SK-N-SH (cell line): Measurements from ENCODE around the gene CLIC1.

Experiments
- EP300 ChIP-seq, 2 experiments: IDR thresholded peaks; 2 replicates each; pipeline versions ENCODE4 v1.4.0 to v1.6.1; 2012; ENCODE audit warnings: borderline replicate concordance in 1 of 2, low read depth in 1 of 2, low read length in 1 of 2
- EZH2phosphoT487 ChIP-seq: fragments of 200-600 bp; sonication (generic); IDR thresholded peaks from 2 replicates; pipeline ENCODE4 v1.6.1; 2017; ENCODE audit warnings: low read depth, mixed run types, mild to moderate bottlenecking, antibody characterized with exemption, moderate library complexity, borderline replicate concordance
- MEF2A ChIP-seq: IDR thresholded peaks from 2 replicates; pipeline ENCODE4 v1.4.0; 2012; ENCODE audit warnings: low read depth, borderline replicate concordance
- NFIC ChIP-seq: IDR thresholded peaks from 2 replicates; pipeline ENCODE4 v1.4.0; 2012; ENCODE audit warnings: borderline replicate concordance
- ZBTB33 ChIP-seq: IDR thresholded peaks from 2 replicates; pipeline ENCODE4 v1.4.0; 2012; ENCODE audit warnings: low read depth, borderline replicate concordance
- TF ChIP-seq, protein P1 (sequence below): fragments of 200-600 bp; sonication (generic); IDR thresholded peaks from 2 replicates; pipeline ENCODE4 v1.6.1; 2017; ENCODE audit warnings: antibody characterized with exemption, mild to moderate bottlenecking, moderate library complexity

DNA sequence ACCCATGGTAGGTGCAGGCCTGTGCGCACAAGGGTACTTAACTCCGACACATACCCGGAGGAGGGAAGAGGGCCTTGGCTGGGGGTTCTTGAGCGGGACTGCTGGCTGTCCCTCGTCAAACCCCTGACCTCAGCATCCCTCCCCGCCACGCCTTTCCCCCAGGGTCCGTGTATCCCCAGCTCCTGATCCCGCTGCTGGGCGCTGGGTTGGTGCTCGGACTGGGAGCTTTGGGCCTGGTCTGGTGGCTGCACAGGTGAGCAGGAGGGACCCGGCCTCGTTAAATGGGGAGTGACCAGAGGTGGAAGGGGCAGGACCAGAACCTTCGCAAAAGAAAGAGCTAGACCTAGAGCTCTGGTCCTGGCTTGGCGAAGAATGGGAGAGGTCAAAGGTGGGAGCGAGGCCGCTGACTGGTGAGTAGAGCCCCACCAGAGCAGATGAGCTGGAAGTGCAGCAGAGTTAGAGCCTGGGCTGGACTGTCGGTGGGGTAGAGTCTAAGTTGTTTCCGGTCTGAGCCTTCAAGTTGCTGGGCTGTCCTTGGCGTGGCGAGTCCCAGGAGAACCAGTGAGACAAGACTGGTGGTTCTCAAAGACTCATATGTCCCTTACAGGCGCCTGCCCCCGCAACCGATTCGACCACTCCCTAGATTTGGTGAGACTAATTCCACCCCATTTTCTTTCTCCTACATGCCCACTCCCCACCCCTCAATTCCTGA is 12.2 kb downstream of the CLIC1 start:
- TF ChIP-seq ZBTB33 (no peak), NFIC (no peak), EP300 (IDR thresholded peaks at IDR 0.05; ENCODE audit: borderline replicate concordance in 1 of 2, low read depth in 1 of 2, low read length in 1 of 2) (no peak), MEF2A (no peak), EZH2phosphoT487 (no peak)
- TF ChIP-seq, protein P1, sequence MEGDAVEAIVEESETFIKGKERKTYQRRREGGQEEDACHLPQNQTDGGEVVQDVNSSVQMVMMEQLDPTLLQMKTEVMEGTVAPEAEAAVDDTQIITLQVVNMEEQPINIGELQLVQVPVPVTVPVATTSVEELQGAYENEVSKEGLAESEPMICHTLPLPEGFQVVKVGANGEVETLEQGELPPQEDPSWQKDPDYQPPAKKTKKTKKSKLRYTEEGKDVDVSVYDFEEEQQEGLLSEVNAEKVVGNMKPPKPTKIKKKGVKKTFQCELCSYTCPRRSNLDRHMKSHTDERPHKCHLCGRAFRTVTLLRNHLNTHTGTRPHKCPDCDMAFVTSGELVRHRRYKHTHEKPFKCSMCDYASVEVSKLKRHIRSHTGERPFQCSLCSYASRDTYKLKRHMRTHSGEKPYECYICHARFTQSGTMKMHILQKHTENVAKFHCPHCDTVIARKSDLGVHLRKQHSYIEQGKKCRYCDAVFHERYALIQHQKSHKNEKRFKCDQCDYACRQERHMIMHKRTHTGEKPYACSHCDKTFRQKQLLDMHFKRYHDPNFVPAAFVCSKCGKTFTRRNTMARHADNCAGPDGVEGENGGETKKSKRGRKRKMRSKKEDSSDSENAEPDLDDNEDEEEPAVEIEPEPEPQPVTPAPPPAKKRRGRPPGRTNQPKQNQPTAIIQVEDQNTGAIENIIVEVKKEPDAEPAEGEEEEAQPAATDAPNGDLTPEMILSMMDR: no peak
